Myocyte (in vitro differentiated cells): ENCODE measurements around the gene CTXND2. TPM values are rescaled to one million over a fixed set of nuclear protein-coding genes. Genes with fewer than 3 reads are reported as not detected.
"Not testable (repeated sequence)": the region's sequence is repeated elsewhere in the genome, so short reads cannot be mapped to it uniquely, and the experiment has no call there.

Source experiments
- DNase-seq: peaks from one replicate; pipeline ENCODE4 v3.0.0-alpha.2; 2012; ENCODE audit warnings: low read depth
- polyA plus RNA-seq: library from polyadenylated mRNA; unstranded; fragments of >200 nt; gene quantifications from one replicate; pipeline ENCODE4 v1.2.1, GENCODE V29; 2012; ENCODE audit warnings: missing spikeins
- total RNA-seq: library from RNA; depleted of rRNA; stranded (reverse); fragments of >200 nt; gene quantifications from 2 replicates; pipeline ENCODE4 v1.2.3, GENCODE V29; 2014

The CTXND2 gene
- not detected in 2 replicates for total RNA-seq
- not detected for polyA plus RNA-seq

- peak; percentile 45 for DNase-seq
These were observed at the start of gene CTXND2 for GRCh38 chr1:150887018-150887417. TSS of gene CTXND2 (plus strand) at chr1:150887136. CDS start at chr1:150912315, 25,179 bp downstream.

DNA sequence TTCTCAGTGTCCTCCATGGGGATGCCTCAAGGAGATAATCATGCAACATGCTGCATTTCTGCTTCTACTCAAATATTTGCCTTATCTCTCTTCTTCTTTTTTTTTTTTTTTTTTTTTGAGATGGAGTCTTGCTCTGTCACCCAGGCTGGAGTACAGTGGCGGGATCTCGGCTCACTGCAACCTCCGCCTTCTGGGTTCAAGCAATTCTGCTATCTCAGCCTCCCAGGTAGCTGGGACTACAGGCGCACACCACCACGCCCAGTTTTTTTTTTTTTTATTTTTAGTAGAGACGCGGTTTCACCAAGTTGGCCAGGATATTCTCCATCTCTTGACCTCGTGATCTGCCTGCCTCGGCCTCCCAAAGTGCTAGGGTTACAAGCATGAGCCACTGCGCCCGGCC lies 46.1 kb upstream of the CTXND2 start:
- not testable (repeated sequence) for DNase-seq

DNA sequence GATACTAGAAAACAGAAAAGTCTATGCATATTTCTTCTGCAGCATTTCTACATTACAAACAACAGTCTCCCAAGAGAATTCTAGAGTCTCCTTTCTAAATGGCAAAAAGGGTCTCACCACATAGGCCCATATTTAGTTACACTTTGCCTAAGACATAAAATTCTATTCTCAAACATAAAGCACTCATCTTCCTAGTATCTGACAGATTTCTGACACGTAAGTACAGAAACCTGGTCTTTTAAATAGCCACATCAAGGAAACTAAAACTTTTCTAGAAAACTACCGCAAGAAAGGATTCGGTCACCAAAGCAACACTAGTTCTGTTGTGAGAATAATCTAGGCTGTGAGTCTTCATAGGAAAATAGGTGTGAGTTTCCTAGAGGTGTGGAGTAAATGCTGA lies 45.3 kb upstream of the CTXND2 start:
- no peak for DNase-seq

DNA sequence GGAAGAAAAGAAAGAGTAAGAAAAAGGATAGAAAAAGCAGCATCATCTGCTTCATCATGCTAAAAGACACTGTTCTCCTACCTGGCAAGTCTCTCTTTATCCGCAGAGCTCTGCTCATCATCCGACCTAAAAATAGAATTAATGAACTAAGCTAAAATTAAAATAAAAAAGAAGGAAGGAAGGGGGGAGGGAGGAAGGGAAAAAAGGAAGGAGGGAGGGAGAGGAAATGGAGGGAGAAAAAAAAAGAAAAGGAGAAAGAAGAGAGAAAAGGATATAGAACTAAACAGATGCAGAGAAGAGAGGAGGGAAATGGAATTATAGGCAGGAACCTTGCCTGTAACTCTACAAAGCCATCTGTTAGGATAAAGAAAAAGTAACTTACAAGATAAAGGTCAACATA lies 44.6 kb upstream of the CTXND2 start:
- no peak for DNase-seq

GRCh38 chr1:150842964-150843363 lies 44.0 kb upstream of the CTXND2 start:
- DNase-seq, result no peak

DNA sequence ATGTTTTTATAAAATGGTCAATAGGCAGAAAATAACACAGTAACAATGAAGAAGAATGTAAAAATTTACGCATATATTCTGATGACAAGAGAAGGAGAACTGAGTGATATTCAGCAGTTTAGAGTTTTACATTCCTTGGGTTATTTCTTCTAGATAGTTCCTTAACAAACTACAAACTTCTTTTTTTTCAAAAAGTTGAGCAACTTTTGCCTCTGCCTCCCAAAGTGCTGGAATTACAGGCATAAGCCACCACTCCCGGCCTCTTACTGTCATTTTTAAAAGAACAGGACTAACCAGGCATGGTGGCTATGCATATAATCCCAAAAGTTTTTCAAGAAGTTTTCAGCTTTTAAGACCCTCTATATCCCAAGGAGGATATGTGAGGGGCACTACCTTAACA lies 43.5 kb upstream of the CTXND2 start:
- no peak for DNase-seq

- peak; percentile 49 for DNase-seq
These were observed 40.3 kb upstream of the CTXND2 start for GRCh38 chr1:150846473-150847146.

- DNase-seq, result not testable (repeated sequence)
These were observed 36.1 kb upstream of the CTXND2 start for GRCh38 chr1:150850801-150851362.

DNA sequence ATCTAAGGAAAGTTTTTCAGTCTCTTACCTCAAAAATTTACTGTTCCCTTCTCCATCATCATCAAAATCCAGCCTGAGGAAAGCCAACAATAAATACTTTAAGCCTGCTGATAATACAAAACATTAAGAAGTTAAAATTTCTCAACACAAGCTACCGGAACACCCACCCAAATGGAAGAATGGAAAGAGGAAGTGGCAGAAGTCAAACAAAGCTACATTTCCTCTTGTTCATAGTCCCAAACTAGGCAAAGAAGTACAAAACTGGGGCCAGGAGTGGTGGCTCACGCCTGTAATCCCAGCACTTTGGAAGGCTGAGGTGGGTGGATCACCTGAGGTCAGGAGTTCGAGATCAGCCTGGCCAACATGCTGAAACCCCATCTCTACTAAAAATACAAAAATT lies 34.2 kb upstream of the CTXND2 start:
- not testable (repeated sequence) for DNase-seq

DNA sequence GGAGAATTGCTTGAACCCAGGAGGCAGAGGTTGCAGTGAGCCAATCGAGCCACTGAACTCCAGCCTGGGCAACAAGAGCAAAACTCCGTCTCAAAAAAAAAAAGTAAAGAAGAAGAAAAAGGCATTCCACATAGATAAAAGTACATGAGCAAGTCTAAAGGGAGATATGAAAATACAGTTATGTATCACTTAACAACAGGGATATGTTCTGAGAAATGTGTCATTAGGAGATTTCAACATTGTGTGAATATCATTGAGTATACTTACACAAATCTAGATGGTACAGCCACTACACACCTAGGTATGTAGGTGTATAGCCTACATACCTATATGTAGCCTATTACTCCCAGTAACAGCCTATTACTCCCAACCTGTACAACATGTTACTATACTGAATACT lies 23.2 kb upstream of the CTXND2 start:
- DNase-seq, result no peak

GRCh38 chr1:150864200-150864599 lies 22.7 kb upstream of the CTXND2 start:
- DNase-seq, result not testable (repeated sequence)

- DNase-seq, result no peak
These were observed 17.3 kb upstream of the CTXND2 start for GRCh38 chr1:150869683-150870082.

- DNase-seq, result no peak
These were observed 14.4 kb upstream of the CTXND2 start for GRCh38 chr1:150872572-150872971.

- DNase-seq, result no peak
These were observed 13.4 kb upstream of the CTXND2 start for GRCh38 chr1:150873521-150873920.

GRCh38 chr1:150874455-150875196 lies 12.3 kb upstream of the CTXND2 start:
- no peak for DNase-seq

GRCh38 chr1:150875197-150876118 lies 11.5 kb upstream of the CTXND2 start:
- peak; percentile 12 for DNase-seq

- peak; percentile 71 for DNase-seq
These were observed 10.8 kb upstream of the CTXND2 start for GRCh38 chr1:150876119-150876454.

- not testable (repeated sequence) for DNase-seq
These were observed 8.0 kb upstream of the CTXND2 start for GRCh38 chr1:150878931-150879330.

DNA sequence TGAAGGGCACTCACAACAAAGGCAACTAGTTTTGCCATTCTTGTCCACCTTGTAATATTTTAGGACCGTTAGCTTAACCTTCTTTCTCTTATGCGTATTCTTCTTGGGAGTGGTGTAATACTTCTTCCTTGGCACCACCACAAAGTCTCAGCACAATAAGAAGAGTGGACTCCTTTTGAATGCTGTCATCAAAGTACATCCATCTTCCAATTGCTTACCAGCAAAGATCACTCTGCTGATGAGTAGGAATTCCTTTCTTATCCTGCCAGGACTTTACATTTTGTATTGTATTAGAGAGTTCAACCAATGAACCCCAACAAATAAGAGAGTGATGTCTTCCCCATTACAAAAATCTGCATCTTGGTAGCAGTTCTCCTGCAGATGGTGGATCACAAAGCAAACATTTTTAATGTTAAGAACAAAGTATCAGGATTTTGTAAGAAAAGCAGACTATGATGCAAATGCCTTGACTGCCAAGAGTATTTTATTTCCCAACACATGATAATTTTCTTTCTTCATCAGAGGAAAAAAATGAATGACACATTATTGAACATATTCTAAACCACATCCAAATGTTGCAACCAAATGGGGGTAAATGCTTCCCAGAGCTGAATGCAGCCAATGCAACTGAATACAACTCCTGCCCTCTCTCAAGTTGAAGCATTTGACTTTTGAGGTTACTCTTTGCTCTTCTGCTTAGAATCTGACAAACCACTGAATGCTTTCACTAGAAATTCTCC lies 5.4 kb upstream of the CTXND2 start:
- DNase-seq, result peak; percentile 67

GRCh38 chr1:150883121-150883520 lies 3.8 kb upstream of the CTXND2 start:
- DNase-seq, result not testable (repeated sequence)

DNA sequence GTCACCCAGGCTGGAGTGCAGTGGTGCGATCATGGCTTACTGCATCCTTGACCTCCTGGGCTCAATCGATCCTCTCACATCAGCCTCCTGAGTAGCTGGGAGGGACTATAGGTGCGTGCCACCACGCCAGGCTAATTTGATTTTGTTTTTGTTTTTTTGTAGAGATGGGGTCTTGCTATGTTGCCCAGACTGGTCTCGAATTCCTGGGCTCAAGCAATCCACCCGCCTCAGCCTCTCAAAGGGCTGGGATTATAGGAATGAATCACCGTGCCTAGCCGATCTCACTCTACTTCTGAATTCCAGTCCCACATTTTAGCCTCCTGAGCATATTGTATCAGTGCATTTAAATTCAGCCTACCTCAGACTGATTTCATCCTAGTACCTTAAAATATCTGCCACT lies 1.8 kb downstream of the CTXND2 start:
- no peak for DNase-seq
